GM21528 (cell line): ENCODE measurements around the gene SUV39H2.
A peak's percentile ranks its signal among the peaks of the same experiment; 100 is the strongest.
"Not testable (repeated sequence)": the region's sequence is repeated elsewhere in the genome, so short reads cannot be mapped to it uniquely, and the experiment has no call there.

ENCODE experiments used
- ATAC-seq: cut with Tn5 transposase; IDR thresholded peaks from one replicate; pipeline ENCODE4 v1.9.1; 2021; ENCODE audit warnings: mild to moderate bottlenecking, moderate library complexity; ENCODE audit not compliant: unreplicated experiment, low FRiP score

Gene SUV39H2, protein sequence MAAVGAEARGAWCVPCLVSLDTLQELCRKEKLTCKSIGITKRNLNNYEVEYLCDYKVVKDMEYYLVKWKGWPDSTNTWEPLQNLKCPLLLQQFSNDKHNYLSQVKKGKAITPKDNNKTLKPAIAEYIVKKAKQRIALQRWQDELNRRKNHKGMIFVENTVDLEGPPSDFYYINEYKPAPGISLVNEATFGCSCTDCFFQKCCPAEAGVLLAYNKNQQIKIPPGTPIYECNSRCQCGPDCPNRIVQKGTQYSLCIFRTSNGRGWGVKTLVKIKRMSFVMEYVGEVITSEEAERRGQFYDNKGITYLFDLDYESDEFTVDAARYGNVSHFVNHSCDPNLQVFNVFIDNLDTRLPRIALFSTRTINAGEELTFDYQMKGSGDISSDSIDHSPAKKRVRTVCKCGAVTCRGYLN

DNA sequence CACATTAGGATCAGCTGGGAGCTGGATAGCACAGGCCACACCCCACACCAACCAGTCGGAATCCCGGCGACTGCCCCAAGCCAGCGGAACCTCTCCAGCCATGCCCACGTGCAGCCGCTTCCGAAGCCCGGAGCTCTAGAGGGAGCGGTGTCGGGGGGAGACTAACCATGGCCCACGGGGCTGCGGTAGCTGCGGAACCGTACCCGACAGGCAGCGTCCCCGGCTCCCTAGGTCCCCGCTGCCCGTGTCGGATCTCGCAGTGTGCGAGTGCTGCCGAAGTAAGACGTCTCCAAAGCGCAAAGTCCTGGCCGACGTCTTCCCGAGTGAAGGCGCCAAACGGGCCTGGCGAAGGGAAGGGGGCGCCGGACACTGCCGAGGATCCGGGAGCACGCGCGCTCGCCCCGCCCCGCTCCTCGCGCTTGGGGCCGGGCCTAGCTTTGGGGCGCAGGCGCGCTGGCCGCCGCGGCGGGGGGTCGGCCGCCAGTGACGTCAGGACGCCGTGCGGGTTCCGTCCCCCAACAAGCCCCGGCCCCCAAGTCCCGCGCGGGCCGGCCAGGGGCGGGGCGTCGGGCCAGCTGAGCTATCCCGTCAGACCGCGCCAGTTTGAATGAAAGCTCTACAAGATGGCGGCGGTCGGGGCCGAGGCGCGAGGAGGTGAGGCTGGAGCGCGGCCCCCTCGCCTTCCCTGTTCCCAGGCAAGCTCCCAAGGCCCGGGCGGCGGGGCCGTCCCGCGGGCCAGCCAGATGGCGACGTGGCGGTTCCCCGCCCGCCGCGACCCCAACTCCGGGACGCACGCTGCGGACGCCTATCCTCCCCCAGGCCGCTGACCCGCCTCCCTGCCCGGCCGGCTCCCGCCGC, at the start of gene SUV39H2:
Gene SUV39H2, plus strand, starts transcription at position 601 of the 858 bp plus-strand sequence. Its CDS starts 23 bp downstream, at position 624.
- ATAC-seq: peak; percentile 94

DNA sequence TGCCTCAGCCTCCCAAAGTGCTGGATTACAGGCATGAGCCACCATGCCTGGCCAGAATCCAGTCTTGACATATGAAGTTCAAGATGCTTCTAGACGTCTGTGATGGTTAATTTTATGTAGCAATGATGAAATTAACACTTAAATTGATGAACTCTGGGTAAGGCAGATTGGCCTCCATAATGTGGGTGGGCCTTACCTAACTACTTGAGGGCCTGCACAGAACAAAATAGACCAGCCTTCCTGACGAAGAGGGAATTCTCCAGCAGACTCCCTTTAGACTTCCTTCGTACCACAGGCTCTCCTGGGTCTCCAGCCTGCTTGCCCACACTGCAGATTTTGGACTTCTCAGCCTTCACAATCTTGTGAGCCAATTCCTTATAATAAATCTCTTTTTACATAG, 45.6 kb upstream of the SUV39H2 start:
- no peak for ATAC-seq

DNA sequence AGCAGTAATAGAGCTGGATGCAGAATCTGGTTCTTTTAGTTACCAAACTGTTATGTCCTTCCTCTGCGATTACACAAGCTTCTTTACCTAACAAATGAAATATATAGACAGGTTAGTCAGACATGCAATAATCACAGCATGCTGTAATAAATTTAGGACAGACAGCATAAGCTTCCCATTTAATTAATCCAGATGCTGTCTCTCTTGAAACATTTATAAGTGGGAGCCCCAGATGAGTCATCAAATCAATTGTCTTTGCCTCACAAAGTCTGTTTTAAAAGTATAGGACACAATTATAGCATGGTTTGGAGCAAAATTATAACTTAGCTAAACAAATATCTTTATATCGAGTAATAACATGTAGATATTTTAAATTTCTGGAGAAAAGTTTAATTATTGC, 42.5 kb upstream of the SUV39H2 start:
- no peak for ATAC-seq

DNA sequence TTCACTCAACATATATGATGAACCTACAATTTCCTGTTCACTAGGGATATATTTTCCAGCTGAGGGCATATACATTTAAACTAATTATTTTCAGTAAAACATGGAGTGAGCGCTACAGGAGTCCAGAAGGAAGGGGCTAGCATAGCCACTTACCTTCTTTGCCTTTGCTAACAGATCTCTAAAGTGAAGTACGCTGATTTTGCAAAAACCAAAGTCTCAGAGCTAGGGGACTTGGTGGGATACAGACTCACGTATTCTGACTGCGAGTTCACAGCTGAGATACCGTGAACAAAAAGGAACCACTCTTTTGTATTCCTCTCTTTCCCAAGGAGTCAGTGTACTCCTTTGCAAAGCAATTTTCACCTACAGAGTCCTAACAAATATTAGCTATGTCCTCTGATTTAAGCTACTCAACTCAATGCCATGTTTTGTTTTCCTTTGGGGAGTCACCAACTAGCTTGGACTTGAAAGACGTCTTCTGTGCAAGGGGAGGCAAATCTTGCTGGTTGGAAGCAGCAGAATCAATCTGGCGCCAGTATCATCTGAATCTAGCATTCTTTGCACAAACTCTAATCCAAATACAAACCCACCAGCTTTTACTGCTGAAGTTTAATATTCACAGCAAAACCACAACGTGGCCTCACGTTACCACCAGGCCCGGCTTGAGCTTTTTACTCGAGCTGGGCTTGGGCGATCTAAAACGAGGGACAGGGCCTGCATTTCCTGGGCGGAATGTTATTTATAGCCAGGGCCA, 41.5 kb upstream of the SUV39H2 start:
- ATAC-seq: no peak

DNA sequence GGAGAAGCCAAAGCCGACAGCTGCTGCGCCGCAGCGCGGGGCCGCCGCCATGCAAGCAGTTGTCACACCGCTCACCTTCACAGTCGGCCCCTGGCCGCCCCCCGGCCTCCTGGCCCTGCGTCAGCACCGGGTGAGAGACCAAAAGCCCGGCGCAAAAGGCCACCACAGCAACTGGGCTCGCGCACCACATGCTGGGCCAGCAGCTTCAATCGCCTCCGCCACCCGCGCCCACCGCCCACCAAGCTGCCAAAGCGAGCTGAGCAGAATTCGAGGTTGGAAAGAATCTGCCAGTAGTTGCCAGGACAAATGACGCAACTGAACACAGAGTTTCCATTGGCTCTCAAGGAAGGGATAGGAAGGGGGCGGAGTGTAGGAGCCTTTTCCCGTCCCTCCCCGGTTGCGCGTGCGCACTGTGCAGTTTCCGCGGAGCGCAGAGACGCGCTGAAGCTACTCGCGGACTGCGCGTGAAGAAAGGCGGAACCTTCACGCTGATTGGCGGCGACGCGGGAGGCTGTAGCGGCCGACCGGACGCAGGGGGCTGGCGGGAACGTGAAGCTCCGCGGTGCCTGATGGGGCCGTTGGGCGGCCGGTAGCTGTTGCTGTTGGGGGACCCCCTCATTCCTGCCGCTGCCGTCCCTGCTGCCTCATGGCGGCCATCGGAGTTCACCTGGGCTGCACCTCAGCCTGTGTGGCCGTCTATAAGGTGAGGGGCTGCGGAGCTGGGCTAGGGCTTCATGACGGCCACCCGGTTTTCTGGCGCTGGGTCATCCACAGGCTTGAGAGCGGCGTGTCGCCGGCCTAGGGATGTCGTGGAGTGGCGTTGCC, 40.7 kb upstream of the SUV39H2 start, which contains the start of the genes CDNF, HSPA14 and MSANTD7:
Gene CDNF, minus strand, starts transcription at position 281 of the 825 bp plus-strand sequence. Its CDS starts 91 bp downstream, at position 190.
Gene HSPA14, plus strand, starts transcription at position 550 of the 825 bp plus-strand sequence. Its CDS starts 97 bp downstream, at position 647.
Gene MSANTD7, plus strand, starts transcription at position 550 of the 825 bp plus-strand sequence. CDS start 3,979 bp downstream, outside the sequence.
- ATAC-seq: peak; percentile 93

DNA sequence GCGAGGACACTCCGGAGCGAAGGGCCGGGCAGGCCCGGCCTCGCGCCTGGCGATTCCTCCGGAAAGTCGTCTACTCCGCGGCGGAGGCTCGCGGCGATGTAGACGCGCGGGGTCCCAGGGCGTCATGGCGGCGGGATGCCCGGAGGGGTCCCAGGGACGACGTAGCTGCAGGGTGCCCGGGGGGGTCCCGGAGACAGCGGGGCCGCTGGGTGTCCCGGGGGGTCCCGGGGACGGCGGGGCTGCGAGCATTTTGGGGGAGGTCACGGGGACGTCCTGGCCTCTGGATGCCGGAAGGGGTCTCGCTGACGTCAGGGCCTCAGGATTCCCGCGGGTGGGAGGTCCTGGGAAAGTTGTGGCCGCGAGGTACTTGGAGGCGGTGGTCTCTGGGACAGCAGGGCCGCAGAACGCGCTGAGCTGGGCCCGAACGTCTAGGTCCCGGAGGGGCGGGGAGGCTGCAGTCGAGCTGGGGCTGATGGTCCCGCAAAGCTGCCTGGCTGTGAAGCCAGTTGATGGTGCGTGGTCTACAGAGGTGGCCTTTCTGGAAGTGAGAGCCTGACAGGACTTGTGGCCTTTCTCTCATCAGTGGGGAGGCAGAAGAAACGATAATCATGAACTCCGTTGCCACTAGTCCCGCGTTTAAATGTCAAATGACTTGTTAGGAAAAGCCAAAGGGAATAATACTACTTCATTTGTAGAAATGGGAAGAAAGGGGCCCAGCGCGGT, 39.9 kb upstream of the SUV39H2 start:
- ATAC-seq: peak; percentile 10

DNA sequence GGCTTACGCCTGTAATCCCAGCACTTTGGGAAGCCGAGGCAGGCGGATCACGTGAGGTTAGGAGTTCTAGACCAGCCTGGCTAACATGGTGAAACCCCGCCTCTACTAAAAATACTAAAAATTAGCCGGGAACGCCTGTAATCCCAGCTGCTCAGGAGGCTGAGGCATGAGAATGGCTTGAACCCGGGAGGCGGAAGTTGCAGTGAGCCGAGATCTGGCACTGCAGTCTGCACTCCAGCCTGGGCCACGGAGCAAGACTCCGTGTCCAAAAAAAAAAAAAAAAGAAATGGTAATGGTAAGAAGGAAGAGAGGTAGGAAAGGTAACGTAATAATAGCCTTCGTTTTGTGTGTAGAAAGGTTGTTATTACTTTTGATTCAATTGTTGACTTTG, 39.4 kb upstream of the SUV39H2 start:
- ATAC-seq: no peak

DNA sequence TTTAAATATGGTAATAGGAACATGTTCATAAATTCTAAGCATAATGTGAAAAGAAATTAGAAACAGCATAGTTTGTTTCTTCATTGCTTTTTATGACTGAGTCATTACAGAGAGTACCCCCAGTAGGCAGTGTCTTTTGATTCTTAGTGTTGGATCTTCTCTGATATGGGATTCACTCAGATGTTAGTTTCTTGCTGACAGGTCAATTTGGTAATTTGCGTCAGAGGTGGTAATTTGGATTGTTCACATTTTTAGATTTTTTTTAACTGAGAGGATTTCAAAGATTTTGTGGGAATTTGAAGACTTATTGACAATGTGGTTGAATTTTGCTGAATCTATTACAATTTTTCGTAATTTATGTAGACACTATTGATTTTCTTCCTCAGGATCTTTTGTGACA, 38.5 kb upstream of the SUV39H2 start:
- ATAC-seq: no peak

DNA sequence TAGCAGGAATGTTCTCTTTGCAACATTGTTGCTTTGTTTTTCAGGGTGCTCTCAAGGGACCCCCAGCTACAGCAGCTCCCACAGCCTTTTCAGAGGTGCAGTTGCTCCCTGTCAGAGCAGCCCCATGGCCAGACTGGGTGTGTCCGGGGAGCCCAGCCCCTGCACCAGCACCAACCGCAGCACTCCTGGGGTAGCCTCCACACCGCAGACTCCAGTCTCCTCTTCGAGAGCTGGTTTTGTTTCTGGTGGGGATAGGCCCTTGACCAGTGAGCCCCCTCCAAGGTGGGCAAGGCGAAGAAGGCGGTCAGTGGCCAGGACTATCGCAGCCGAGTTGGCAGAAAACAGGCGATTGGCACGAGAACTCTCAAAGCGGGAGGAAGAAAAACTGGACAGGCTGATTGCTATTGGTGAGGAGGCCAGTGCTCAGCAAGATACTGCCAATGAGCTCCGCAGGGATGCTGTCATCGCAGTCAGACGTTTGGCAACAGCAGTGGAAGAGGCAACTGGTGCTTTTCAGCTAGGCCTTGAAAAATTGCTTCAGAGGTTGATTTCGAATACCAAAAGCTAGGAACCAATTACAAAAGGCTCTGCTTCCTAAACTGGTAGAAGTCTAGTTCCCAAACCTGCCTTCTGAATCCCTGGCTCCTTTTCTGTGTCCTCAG, 35.2 kb upstream of the SUV39H2 start:
- no peak for ATAC-seq

DNA sequence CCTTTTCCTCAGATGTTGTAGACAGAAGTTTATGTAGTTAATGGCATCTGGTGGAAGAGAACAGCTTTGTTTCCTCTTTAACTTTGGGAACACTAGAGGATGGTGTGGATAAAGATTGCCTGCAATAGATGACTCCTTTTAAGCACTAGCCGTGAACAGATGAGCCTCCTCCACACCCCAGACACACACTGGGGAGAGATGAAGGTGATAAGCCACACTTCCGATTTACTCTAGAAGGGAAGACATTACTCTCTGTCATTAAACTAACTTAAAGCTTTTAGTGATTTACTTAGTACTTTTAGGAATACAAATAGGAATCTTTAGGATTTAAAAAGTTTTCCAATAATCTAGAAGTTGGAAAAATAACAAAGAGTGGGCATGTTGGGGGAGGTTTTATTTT, 33.7 kb upstream of the SUV39H2 start:
- no peak for ATAC-seq

DNA sequence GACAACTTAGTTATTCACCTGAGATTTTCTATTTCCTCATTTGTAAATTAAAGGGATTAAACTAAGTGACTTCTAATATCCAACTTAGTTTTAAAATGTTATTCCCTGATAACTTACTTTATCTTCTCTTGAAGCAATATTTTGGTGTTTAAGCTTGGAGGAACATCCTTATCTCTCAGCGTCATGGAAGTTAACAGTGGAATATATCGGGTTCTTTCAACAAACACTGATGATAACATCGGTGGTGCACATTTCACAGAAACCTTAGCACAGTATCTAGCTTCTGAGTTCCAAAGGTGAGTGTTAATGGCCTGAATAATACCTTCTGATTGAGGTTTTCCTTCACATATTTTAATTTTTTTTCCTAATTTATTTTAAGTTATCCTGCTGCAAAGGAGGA, 26.4 kb upstream of the SUV39H2 start:
- no peak for ATAC-seq

DNA sequence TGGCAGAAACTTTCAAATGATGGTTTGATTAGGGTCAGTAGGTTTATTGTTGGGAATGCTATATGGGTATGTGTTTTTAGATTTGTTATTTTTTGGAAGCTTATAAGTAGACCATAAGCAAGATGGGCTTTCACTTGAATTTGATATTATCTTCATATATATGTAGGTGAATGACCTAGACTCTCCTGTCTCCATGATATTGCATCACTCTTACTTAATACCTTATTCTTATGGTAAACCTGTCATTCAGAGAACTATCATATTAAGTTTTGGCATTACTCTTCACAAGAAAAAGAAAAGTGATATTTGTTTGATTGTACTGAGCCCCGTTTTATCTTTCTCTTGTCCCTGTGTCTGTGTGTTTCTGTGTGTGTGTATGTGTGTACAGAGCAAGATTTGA, 23.2 kb upstream of the SUV39H2 start:
- ATAC-seq: no peak

DNA sequence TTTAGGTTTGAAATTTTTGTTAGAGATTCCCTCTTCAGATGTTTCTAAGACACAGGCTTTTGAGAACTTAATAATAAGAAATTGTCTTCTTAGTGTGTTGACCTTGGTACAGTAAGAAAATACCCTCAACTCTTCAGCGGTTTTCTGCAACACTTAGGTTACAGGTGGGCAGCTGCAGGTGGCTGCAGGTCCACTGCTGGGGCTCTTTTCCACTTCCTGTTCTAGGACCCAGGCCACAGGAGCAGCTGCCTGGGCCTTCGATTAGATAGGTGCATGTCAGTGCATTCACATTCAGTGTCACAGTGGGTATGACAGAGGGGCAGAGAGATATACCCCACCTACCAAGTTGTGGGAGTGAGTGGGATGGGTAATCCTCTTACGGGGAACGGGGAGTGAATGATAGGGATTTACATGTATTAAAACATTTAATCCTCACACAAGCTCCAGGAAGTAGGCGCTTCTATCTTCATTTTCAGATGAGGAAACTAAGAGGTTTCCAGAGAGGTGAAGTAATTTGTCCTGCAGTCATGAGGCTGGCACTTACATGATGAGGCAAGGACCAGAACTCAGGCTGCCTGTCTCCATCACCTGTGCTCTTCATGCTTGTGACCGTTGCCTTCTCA, 20.2 kb upstream of the SUV39H2 start:
- no peak for ATAC-seq

DNA sequence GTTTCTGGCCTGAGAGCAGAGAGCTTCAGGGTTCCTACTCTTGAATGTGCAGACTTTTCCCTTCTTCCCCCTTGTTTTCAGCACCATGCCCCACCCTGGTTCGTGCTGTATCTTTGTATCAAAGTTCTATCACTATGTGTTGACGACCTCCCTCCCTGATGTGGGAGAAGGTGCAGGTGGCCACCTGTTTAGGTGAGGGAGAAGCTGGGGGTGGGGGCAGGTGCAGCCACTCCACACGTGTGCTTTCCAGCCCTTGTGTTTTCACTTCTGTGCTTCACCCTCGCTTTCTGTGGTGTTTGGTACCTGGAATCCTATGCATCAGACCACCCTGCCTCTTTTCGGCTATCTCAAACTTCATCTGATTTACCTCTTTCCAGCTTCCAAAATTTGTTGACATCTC, 19.6 kb upstream of the SUV39H2 start:
- no peak for ATAC-seq

DNA sequence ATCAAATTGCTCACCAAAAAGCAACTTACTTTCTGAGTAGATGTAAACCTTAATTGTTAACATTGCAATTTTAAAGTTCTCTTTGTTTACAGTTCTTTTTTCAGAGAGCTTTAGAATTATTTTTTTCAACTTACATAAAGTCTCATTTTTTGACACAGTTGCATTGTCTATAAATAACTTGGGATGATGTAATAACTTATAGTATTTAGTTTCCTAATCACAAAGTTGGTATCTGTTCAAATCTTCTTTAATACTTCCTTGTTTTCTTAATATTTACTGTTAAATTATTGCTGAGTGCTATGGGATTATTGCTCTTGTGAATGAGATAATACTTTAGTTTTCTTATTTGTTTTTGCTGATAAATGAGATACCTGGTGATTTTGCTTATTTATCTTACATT, 18.9 kb upstream of the SUV39H2 start:
- no peak for ATAC-seq

DNA sequence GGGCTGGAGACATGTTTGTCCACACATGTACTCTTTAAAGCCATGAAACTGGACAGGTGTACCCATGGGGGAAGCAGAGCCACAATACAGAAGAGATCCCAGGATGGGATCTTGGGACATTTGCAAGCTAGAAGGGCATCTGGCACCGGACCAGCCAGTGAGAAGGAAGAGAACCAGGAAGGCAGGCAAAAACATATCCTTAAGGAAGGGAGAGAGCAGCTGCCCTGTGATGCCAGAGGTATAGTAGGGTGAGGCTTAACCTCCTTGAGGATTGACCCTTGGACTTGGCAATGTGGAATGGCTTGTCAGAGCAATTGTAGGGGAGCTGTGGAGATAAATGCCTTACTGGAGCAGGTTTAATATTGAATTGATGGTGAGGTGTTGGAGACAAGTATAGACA, 17.9 kb upstream of the SUV39H2 start:
- no peak for ATAC-seq

DNA sequence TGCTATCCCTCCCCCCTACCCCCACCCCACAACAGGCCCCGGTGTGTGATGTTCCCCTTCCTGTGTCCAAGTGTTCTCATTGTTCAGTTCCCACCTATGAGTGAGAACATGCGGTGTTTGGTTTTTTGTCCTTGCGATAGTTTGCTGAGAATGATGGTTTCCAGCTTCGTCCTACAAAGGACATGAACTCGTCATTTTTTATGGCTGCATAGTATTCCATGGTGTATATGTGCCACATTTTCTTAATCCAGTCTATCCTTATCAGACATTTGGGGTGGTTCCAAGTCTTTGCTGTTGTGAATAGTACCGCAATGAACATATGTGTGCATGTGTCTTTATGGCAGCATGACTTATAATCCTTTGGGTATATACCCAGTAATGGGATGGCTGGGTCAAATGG, 14.2 kb upstream of the SUV39H2 start:
- ATAC-seq: not testable (repeated sequence)

DNA sequence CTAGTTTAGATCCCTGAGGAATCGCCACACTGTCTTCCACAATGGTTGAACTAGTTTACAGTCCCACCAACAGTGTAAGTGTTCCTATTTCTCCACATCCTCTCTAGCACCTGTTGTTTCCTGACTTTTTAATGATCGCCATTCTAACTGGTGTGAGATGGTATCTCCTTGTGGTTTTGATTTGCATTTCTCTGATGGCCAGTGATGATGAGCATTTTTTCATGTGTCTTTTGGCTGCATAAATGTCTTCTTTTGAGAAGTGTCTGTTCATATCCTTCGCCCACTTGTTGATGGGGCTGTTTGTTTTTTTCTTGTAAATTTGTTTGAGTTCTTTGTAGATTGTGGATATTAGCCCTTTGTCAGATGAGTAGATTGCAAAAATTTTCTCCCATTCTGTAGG, 13.8 kb upstream of the SUV39H2 start:
- ATAC-seq: not testable (repeated sequence)
